Liver (tissue), 9 donors: ENCODE results near the gene PLXDC2. TPM values are rescaled to one million over a fixed set of nuclear protein-coding genes. Genes with fewer than 3 reads are reported as not detected.
A peak's percentile ranks its signal among the peaks of the same experiment; 100 is the strongest.

Source experiments
- DNase-seq: peaks from one replicate; pipeline ENCODE4 v3.0.0-alpha.2; 2017; ENCODE audit warnings: low spot score
- H3K27ac ChIP-seq, 2 donors: one replicate each; pipeline ENCODE4 v1.7.0; 2013; ENCODE audit warnings: inconsistent platforms in 2 of 2, low read length in 2 of 2, control low read depth in 1 of 2, low read depth in 1 of 2, mild to moderate bottlenecking in 1 of 2
- H3K27me3 ChIP-seq, 4 donors: one replicate each; pipeline versions ENCODE4 v1.6.1 to v1.7.0; 2013; ENCODE audit warnings: low read length in 3 of 4, inconsistent platforms in 1 of 4, mild to moderate bottlenecking in 1 of 4, moderate library complexity in 1 of 4; ENCODE audit not compliant: control insufficient read depth in 4 of 4, insufficient read depth in 4 of 4
- H3K36me3 ChIP-seq, 4 donors: one replicate each; pipeline versions ENCODE4 v1.6.1 to v1.7.0; 2013; ENCODE audit warnings: low read length in 3 of 4, mild to moderate bottlenecking in 3 of 4, low read depth in 1 of 4, moderate library complexity in 1 of 4; ENCODE audit not compliant: control insufficient read depth in 4 of 4, insufficient read depth in 3 of 4
- H3K4me1 ChIP-seq, 4 donors: one replicate each; pipeline versions ENCODE4 v1.6.1 to v1.7.0; 2013; ENCODE audit warnings: low read length in 3 of 4, mild to moderate bottlenecking in 3 of 4, moderate library complexity in 1 of 4; ENCODE audit not compliant: control insufficient read depth in 4 of 4, insufficient read depth in 4 of 4
- H3K4me3 ChIP-seq, 3 donors: one replicate each; pipeline versions ENCODE4 v1.6.1 to v1.7.0; 2013; ENCODE audit warnings: low read length in 3 of 3, control low read depth in 1 of 3, low read depth in 1 of 3, mild to moderate bottlenecking in 1 of 3
- H3K9ac ChIP-seq, 2 donors: one replicate each; pipeline ENCODE4 v1.7.0; 2013; ENCODE audit warnings: low read length in 2 of 2, mild to moderate bottlenecking in 2 of 2, moderate library complexity in 2 of 2, control low read depth in 1 of 2, low read depth in 1 of 2
- H3K9me3 ChIP-seq, 4 donors: one replicate each; pipeline versions ENCODE4 v1.6.1 to v1.7.0; 2013; ENCODE audit warnings: low read length in 3 of 4; ENCODE audit not compliant: control insufficient read depth in 4 of 4
- ATF3 ChIP-seq: IDR thresholded peaks from 2 replicates; pipeline ENCODE4 v1.6.1; 2016; ENCODE audit warnings: antibody characterized with exemption
- CTCF ChIP-seq: fragments of 150-350 bp; IDR thresholded peaks from 2 replicates; pipeline ENCODE4 v1.5.1; 2017; ENCODE audit warnings: improper control_type of control experiment, low read depth, low read length; ENCODE audit not compliant: missing input control
- EGR1 ChIP-seq, 2 donors: IDR thresholded peaks; 2 replicates each; pipeline ENCODE4 v1.6.1; 2016 to 2018; ENCODE audit warnings: antibody characterized with exemption in 2 of 2, low read depth in 2 of 2
- FOXA1 ChIP-seq: IDR thresholded peaks from 2 replicates; pipeline ENCODE4 v1.6.1; 2016; ENCODE audit warnings: antibody characterized with exemption
- FOXA2 ChIP-seq: IDR thresholded peaks from 2 replicates; pipeline ENCODE4 v1.6.1; 2016; ENCODE audit warnings: antibody characterized with exemption
- GABPA ChIP-seq, 2 donors: IDR thresholded peaks in 1 of 2; conservative IDR thresholded peaks in 1 of 2; 2 replicates each; pipeline ENCODE4 v1.6.1; 2016; ENCODE audit warnings: antibody characterized with exemption in 2 of 2, mild to moderate bottlenecking in 1 of 2, moderate library complexity in 1 of 2
- HNF4A ChIP-seq, 2 donors: conservative IDR thresholded peaks; 2 replicates each; pipeline ENCODE4 v1.6.1; 2016; ENCODE audit warnings: antibody characterized with exemption in 2 of 2, mild to moderate bottlenecking in 2 of 2
- HNF4G ChIP-seq: IDR thresholded peaks from 2 replicates; pipeline ENCODE4 v1.6.1; 2016; ENCODE audit warnings: antibody characterized with exemption
- JUND ChIP-seq, 2 donors: IDR thresholded peaks; 2 replicates each; pipeline ENCODE4 v1.6.1; 2016; ENCODE audit warnings: antibody characterized with exemption in 2 of 2
- MAX ChIP-seq: IDR thresholded peaks from 2 replicates; pipeline ENCODE4 v1.6.1; 2016; ENCODE audit warnings: antibody characterized with exemption
- NR2F2 ChIP-seq: IDR thresholded peaks from 2 replicates; pipeline ENCODE4 v1.6.1; 2016; ENCODE audit warnings: antibody characterized with exemption
- RAD21 ChIP-seq, 2 donors: IDR thresholded peaks; 2 replicates each; pipeline ENCODE4 v1.6.1; 2016; ENCODE audit warnings: antibody characterized with exemption in 2 of 2, mild to moderate bottlenecking in 2 of 2
- REST ChIP-seq: IDR thresholded peaks from 2 replicates; pipeline ENCODE4 v1.6.1; 2016; ENCODE audit warnings: antibody characterized with exemption, mild to moderate bottlenecking
- RXRA ChIP-seq, 2 donors: IDR thresholded peaks; 2 replicates each; pipeline ENCODE4 v1.6.1; 2017 to 2018; ENCODE audit warnings: antibody characterized with exemption in 2 of 2, mild to moderate bottlenecking in 1 of 2
- SP1 ChIP-seq: IDR thresholded peaks from 2 replicates; pipeline ENCODE4 v1.6.1; 2018; ENCODE audit warnings: antibody characterized with exemption, mild to moderate bottlenecking
- TAF1 ChIP-seq: conservative IDR thresholded peaks from 2 replicates; pipeline ENCODE4 v1.6.1; 2016; ENCODE audit warnings: antibody characterized with exemption, mild to moderate bottlenecking
- YY1 ChIP-seq: IDR thresholded peaks from 2 replicates; pipeline ENCODE4 v1.6.1; 2016; ENCODE audit warnings: antibody characterized with exemption, mild to moderate bottlenecking
- ZBTB33 ChIP-seq: IDR thresholded peaks from 2 replicates; pipeline ENCODE4 v1.6.1; 2016; ENCODE audit warnings: antibody characterized with exemption
- WGBS: extraction: QIAGEN DNeasy Blood & Tissue Kit; methylation state at CpG from one replicate; pipeline ENCODE4 v1.1.7; 2013; 5-methylcytosine and 5-hydroxymethylcytosine counted together
- polyA plus RNA-seq, 2 donors: library from polyadenylated mRNA; stranded (reverse) in 1 of 2; unstranded in 1 of 2; fragments of 200-250 nt in 1 of 2; fragments of >200 nt in 1 of 2; fragmentation: Nextera tagmentation in 1 of 2; extraction: Ambion mirVana in 1 of 2; gene quantifications; one replicate each; pipeline versions ENCODE4 v1.2.1 to v1.2.3, GENCODE V29; 2013 to 2015
- total RNA-seq, 2 donors: library from RNA; depleted of rRNA; stranded (reverse); fragments of >200 nt; gene quantifications; one replicate each; pipeline ENCODE4 v1.2.3, GENCODE V29; 2014
- donor health status: healthy.
- donor health status: healthy.
- donor health status: healthy.
- donor health status: healthy.
- donor health status: healthy.

Gene PLXDC2
- total and polyA plus RNA-seq, 4 donors = 1.4 to 5.1 (median 2.4) TPM

GRCh38 chr10:19928936-19929335, 112.7 kb downstream of the PLXDC2 start:
- H3K27ac ChIP-seq = peak overlapping the region; percentile 84
- no peaks in the 10 kb centered on the region for H3K9me3 ChIP-seq
- no peak overlapping the region for H3K4me3 ChIP-seq
- H3K36me3 ChIP-seq = no peaks in the 10 kb centered on the region
- H3K9ac ChIP-seq = no peak overlapping the region
- 61% methylated on average over 7 of the region's 7 CpGs for WGBS
- H3K4me1 ChIP-seq = peaks cover 0 to 28% (median 22%) of the 10 kb centered on the region in 4 donors
- DNase-seq = no peak
- no peaks in the 10 kb centered on the region for H3K27me3 ChIP-seq
- TF ChIP-seq HNF4G (no peak), ZBTB33 (no peak), REST (no peak), CTCF (no peak), FOXA1 (no peak), MAX (no peak), YY1 (no peak), JUND (IDR thresholded peaks at IDR 0.05) (no peak), TAF1 (no peak), HNF4A (conservative IDR thresholded peaks at IDR 0.05) (no peak), SP1 (no peak), FOXA2 (no peak), GABPA (IDR thresholded peaks at IDR 0.05 in 1 of 2, conservative IDR thresholded peaks at IDR 0.05 in 1 of 2) (no peak), ATF3 (no peak), RAD21 (IDR thresholded peaks at IDR 0.05) (no peak), EGR1 (IDR thresholded peaks at IDR 0.05; ENCODE audit: low read depth in 2 of 2) (no peak), NR2F2 (no peak), RXRA (IDR thresholded peaks at IDR 0.05) (no peak)
